GM12878 (cell line): Measurements from ENCODE around the gene TAGLN. TPM values are rescaled to one million over a fixed set of nuclear protein-coding genes. Genes with fewer than 3 reads are reported as not detected.
A peak's percentile ranks its signal among the peaks of the same experiment; 100 is the strongest.

Experiments used
- ATAC-seq: fragments of 200-7000 bp; cut with Tn5 transposase; 3 replicates; pipeline ENCODE4 v1.9.1; 2020; ENCODE audit warnings: mild to moderate bottlenecking, moderate library complexity
- BruUV-seq: library from RNA; stranded (reverse); fragments of 400-500 nt; replicated peaks from 2 replicates; lab custom pipeline; 2021; lab: Mats Ljungman, UMichigan
- CTCF ChIA-PET: fragments of 300-600 bp; sonication (Branson Sonifier 250); formaldehyde crosslinking; extraction: SDS; loops from one replicate; lab custom pipeline; 2021; ENCODE audit warnings: inconsistent platforms; lab: Yijun Ruan, JAX
- POLR2A ChIA-PET: fragments of 350-600 bp; formaldehyde crosslinking; extraction: SDS; loops from one replicate; lab custom pipeline; 2021; ENCODE audit warnings: inconsistent platforms; lab: Charles Lee
- RAD21 ChIA-PET: fragments of 300-600 bp; sonication (Branson Sonifier 250); formaldehyde crosslinking; loops from one replicate; lab custom pipeline; 2023; ENCODE audit warnings: antibody characterized with exemption; ENCODE audit not compliant: unreplicated experiment; lab: Charles Lee
- SMC1A ChIA-PET: fragments of 300-600 bp; sonication (Branson Sonifier 250); formaldehyde crosslinking; loops from one replicate; lab custom pipeline; 2023; ENCODE audit not compliant: unreplicated experiment, uncharacterized antibody; lab: Charles Lee
- DNase-seq: peaks from one replicate; pipeline ENCODE4 v3.0.0-alpha.2; 2011; ENCODE audit warnings: low read depth, low spot score
- FAIRE-seq: peaks from 3 replicates; lab custom pipeline; 2011; peaks lifted over from hg19 to GRCh38; lab: Jason Lieb, UNC
- H2AFZ ChIP-seq: 2 replicates; pipeline ENCODE4 v1.6.0; 2011; ENCODE audit warnings: low read depth, low read length, control low read depth; ENCODE audit not compliant: control insufficient read depth
- H3K27ac ChIP-seq: 2 replicates; pipeline ENCODE4 v1.5.1; 2011; ENCODE audit warnings: control low read depth; ENCODE audit not compliant: control insufficient read depth, insufficient read depth
- H3K27me3 ChIP-seq, 2 experiments: replicated peaks in 1 of 2; 2 replicates each; pipeline versions ENCODE4 v1.6.0 to v1.6.1; 2011; ENCODE audit warnings: low read length in 1 of 2; ENCODE audit not compliant: control insufficient read depth in 2 of 2, insufficient read depth in 2 of 2
- H3K36me3 ChIP-seq, 2 experiments: 2 replicates each; pipeline ENCODE4 v1.5.1; 2011; ENCODE audit warnings: low read length in 1 of 2; ENCODE audit not compliant: control insufficient read depth in 2 of 2, insufficient read depth in 2 of 2
- H3K4me1 ChIP-seq: 2 replicates; pipeline ENCODE4 v1.6.1; 2011; ENCODE audit warnings: mild to moderate bottlenecking, low read length, moderate library complexity, mixed read lengths; ENCODE audit not compliant: control insufficient read depth, insufficient read depth
- H3K4me2 ChIP-seq: 2 replicates; pipeline ENCODE4 v1.6.0; 2011; ENCODE audit warnings: control low read depth; ENCODE audit not compliant: control insufficient read depth, insufficient read depth
- H3K4me3 ChIP-seq: fragments of 200-600 bp; sonication (generic); 2 replicates; pipeline ENCODE4 v1.5.1; 2016
- H3K79me2 ChIP-seq: 2 replicates; pipeline ENCODE4 v1.6.0; 2011; ENCODE audit warnings: low read length; ENCODE audit not compliant: control insufficient read depth, insufficient read depth
- H3K9ac ChIP-seq: 2 replicates; pipeline ENCODE4 v1.8.0; 2011; ENCODE audit warnings: low read length, control low read depth, mixed read lengths; ENCODE audit not compliant: control insufficient read depth, insufficient read depth
- H3K9me3 ChIP-seq: replicated peaks from 3 replicates; pipeline ENCODE4 v1.5.1; 2011; ENCODE audit warnings: mild to moderate bottlenecking, low read length; ENCODE audit not compliant: control insufficient read depth, insufficient read depth
- H4K20me1 ChIP-seq: 2 replicates; pipeline ENCODE4 v1.6.0; 2011; ENCODE audit not compliant: control insufficient read depth, insufficient read depth
- MEF2A ChIP-seq: IDR thresholded peaks from 2 replicates; pipeline ENCODE4 v1.6.1; 2011; ENCODE audit warnings: low read depth, mild to moderate bottlenecking, low read length, moderate library complexity; ENCODE audit not compliant: insufficient read depth
- SMARCA5 ChIP-seq: fragments of 450-650 bp; IDR thresholded peaks from 2 replicates; pipeline ENCODE4 v1.6.1; 2017; ENCODE audit warnings: mild to moderate bottlenecking
- ZBTB40 ChIP-seq: fragments of 450-650 bp; IDR thresholded peaks from 2 replicates; pipeline ENCODE4 v1.6.1; 2016; ENCODE audit warnings: mild to moderate bottlenecking, moderate library complexity, borderline replicate concordance
- WGBS: methylation state at CpG from one replicate; pipeline ENCODE4 v1.1.6; 2016; ENCODE audit warnings: low lambda C conversion rate; ENCODE audit not compliant: insufficient replicate concordance, insufficient coverage; ENCODE audit errors: missing lambda C conversion rate; 5-methylcytosine and 5-hydroxymethylcytosine counted together
- in situ Hi-C: fragments of 300-500 bp; cut with MboI; formaldehyde crosslinking; loops from 9 replicates; pipeline ENCODE4 v1.14.3; 2018; ENCODE audit warnings: mixed read lengths
- intact Hi-C: fragments of 100-400 bp; cut with micrococcal nuclease; formaldehyde crosslinking; loops from one replicate; pipeline ENCODE4 v1.14.2; 2022; ENCODE audit not compliant: unreplicated experiment
- polyA plus RNA-seq, 11 experiments: library from polyadenylated mRNA; depleted of rRNA in 4 of 11; unstranded in 6 of 11; stranded (reverse) in 5 of 11; fragments of >200 nt; fragmentation: Nextera tagmentation in 4 of 11; fragmentation: Illumina TruSeq in 1 of 11; extraction: Ambion mirVana in 4 of 11; extraction: Trizol in 1 of 11; gene quantifications; 1 replicate in 1 of 11; 2 replicates in 10 of 11; pipeline versions ENCODE4 v1.2.1 to v1.2.3, GENCODE V29; 2011 to 2016; ENCODE audit warnings: inconsistent platforms in 2 of 11, missing spikeins in 2 of 11, low read depth in 1 of 11
- total RNA-seq, 4 experiments: library from RNA; depleted of rRNA in 3 of 4; stranded (reverse); fragments of >200 nt in 3 of 4; fragmentation: Illumina TruSeq in 1 of 4; extraction: Trizol in 1 of 4; gene quantifications; 2 replicates each; pipeline versions ENCODE4 v1.2.1 to v1.2.3, GENCODE V29; 2013 to 2021
- TF ChIP-seq, protein P1 (sequence below): fragments of 450-650 bp; IDR thresholded peaks from 2 replicates; pipeline ENCODE4 v1.6.1; 2017; ENCODE audit warnings: mild to moderate bottlenecking, moderate library complexity

The TAGLN gene
- total and polyA plus RNA-seq, 10 of the 15 experiments (the other 5 are each of a cell fraction or from before 2014, with no cell fraction given) = 0.26 to 4.6 (median 1.7) TPM

- Histone ChIP-seq H3K27me3 (no peaks in the 10 kb centered on the region), H3K4me1 (no peaks in the 10 kb centered on the region), H3K79me2 (no peaks in the 10 kb centered on the region)
- ChIA-PET RAD21 (interaction anchor here (1.7 kb wide), 1 partner anchor 23 kb away, joined by 8 read pairs; no protein-coding TSS in a partner anchor), CTCF (interaction anchor here (1.4 to 3.2 kb wide), 3 partner anchors 22 to 24 kb away, joined by 3 to 16 read pairs (median 9); partner anchors contain the start of gene SIDT2), POLR2A (interaction anchor here (1.0 kb wide), 1 partner anchor 23 kb away, joined by 3 read pairs; no protein-coding TSS in a partner anchor)
- TF ChIP-seq MEF2A = no peak
- TF ChIP-seq, protein P1, sequence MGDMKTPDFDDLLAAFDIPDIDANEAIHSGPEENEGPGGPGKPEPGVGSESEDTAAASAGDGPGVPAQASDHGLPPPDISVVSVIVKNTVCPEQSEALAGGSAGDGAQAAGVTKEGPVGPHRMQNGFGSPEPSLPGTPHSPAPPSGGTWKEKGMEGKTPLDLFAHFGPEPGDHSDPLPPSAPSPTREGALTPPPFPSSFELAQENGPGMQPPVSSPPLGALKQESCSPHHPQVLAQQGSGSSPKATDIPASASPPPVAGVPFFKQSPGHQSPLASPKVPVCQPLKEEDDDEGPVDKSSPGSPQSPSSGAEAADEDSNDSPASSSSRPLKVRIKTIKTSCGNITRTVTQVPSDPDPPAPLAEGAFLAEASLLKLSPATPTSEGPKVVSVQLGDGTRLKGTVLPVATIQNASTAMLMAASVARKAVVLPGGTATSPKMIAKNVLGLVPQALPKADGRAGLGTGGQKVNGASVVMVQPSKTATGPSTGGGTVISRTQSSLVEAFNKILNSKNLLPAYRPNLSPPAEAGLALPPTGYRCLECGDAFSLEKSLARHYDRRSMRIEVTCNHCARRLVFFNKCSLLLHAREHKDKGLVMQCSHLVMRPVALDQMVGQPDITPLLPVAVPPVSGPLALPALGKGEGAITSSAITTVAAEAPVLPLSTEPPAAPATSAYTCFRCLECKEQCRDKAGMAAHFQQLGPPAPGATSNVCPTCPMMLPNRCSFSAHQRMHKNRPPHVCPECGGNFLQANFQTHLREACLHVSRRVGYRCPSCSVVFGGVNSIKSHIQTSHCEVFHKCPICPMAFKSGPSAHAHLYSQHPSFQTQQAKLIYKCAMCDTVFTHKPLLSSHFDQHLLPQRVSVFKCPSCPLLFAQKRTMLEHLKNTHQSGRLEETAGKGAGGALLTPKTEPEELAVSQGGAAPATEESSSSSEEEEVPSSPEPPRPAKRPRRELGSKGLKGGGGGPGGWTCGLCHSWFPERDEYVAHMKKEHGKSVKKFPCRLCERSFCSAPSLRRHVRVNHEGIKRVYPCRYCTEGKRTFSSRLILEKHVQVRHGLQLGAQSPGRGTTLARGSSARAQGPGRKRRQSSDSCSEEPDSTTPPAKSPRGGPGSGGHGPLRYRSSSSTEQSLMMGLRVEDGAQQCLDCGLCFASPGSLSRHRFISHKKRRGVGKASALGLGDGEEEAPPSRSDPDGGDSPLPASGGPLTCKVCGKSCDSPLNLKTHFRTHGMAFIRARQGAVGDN = no peak
- no peak for TF ChIP-seq SMARCA5
- 0 out of 2 replicates have a peak, but pooled peaks have one; percentile 25 for TF ChIP-seq ZBTB40
- TF ChIP-seq, all 136 proteins: peak for 1
- no peak overlapping the region for H3K4me3 ChIP-seq
- no peak overlapping the region for H2AFZ ChIP-seq
- no peak for FAIRE-seq
- no peaks in the 10 kb centered on the region for H4K20me1 ChIP-seq
- no peaks in the 10 kb centered on the region for H3K9me3 ChIP-seq
- no peak overlapping the region for H3K9ac ChIP-seq
- DNase-seq = no peak
- intact Hi-C loops = no loop called here
- 100% methylated on average over 7 of the region's 7 CpGs for WGBS
- SMC1A ChIA-PET = interaction anchor here (0.7 kb wide), 1 partner anchor 9 kb away, joined by 4 read pairs; no protein-coding TSS in a partner anchor
- no peak overlapping the region for H3K27ac ChIP-seq
- peaks cover 0 to 4% of the 10 kb centered on the region in 2 experiments; a peak in 3 of 4 replicates for H3K36me3 ChIP-seq
- BruUV-seq = no TSS peak
- ATAC-seq = no peak
- H3K4me2 ChIP-seq = no peak overlapping the region
- in situ Hi-C loops = no loop called here
These were observed 3.4 kb downstream of the TAGLN start for GRCh38 chr11:117202386-117203068.
